Gastroesophageal sphincter (tissue), 3 donors: ENCODE data around the gene ARFGEF3.

Experiments
- POLR2A ChIP-seq, 2 donors: fragments of 450-650 bp; IDR thresholded peaks; one replicate each; pipeline ENCODE4 v1.6.1; 2017; ENCODE audit warnings: antibody characterized with exemption in 2 of 2, mild to moderate bottlenecking in 2 of 2, moderate library complexity in 1 of 2
- TF ChIP-seq, protein P1 (sequence below), 4 experiments: fragments of 200-600 bp in 2 of 4; fragments of 450-650 bp in 2 of 4; sonication (generic) in 1 of 4; IDR thresholded peaks; one replicate each; pipeline ENCODE4 v1.5.1; 2017 to 2019; ENCODE audit warnings: antibody characterized with exemption in 4 of 4, mild to moderate bottlenecking in 2 of 4, moderate library complexity in 2 of 4

DNA sequence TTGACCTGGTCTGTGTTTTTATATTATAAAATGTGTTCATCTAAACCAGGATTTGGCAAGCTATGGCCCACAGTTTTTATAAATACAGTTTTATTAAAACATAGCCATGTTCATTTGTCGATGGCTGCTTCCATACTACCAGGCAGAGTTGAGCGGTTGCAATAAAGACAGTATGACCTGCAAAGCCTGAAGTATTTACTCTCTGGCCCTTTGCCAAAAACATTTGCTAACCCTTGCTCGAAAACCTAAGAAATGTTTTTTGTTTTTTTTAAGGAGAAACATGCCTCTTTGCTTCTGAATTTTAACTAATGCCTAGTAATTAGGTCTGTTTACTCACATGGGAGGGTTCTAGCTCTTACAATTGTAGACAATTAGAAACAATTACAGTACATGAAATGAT, 148.6 kb downstream of the ARFGEF3 start:
- TF ChIP-seq POLR2A (IDR thresholded peaks at IDR 0.05), result no peak
- TF ChIP-seq, protein P1, sequence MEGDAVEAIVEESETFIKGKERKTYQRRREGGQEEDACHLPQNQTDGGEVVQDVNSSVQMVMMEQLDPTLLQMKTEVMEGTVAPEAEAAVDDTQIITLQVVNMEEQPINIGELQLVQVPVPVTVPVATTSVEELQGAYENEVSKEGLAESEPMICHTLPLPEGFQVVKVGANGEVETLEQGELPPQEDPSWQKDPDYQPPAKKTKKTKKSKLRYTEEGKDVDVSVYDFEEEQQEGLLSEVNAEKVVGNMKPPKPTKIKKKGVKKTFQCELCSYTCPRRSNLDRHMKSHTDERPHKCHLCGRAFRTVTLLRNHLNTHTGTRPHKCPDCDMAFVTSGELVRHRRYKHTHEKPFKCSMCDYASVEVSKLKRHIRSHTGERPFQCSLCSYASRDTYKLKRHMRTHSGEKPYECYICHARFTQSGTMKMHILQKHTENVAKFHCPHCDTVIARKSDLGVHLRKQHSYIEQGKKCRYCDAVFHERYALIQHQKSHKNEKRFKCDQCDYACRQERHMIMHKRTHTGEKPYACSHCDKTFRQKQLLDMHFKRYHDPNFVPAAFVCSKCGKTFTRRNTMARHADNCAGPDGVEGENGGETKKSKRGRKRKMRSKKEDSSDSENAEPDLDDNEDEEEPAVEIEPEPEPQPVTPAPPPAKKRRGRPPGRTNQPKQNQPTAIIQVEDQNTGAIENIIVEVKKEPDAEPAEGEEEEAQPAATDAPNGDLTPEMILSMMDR (IDR thresholded peaks at IDR 0.05), result no peak
